GM11168 (cell line): ENCODE measurements around the gene KCNJ5.

Experiments
- in situ Hi-C: fragments of 300-500 bp; cut with MboI; formaldehyde crosslinking; loops from one replicate; pipeline ENCODE4 v1.12.0; 2022; ENCODE audit warnings: low sequenced_read_pairs; ENCODE audit not compliant: unreplicated experiment

KCNJ5 gene

DNA sequence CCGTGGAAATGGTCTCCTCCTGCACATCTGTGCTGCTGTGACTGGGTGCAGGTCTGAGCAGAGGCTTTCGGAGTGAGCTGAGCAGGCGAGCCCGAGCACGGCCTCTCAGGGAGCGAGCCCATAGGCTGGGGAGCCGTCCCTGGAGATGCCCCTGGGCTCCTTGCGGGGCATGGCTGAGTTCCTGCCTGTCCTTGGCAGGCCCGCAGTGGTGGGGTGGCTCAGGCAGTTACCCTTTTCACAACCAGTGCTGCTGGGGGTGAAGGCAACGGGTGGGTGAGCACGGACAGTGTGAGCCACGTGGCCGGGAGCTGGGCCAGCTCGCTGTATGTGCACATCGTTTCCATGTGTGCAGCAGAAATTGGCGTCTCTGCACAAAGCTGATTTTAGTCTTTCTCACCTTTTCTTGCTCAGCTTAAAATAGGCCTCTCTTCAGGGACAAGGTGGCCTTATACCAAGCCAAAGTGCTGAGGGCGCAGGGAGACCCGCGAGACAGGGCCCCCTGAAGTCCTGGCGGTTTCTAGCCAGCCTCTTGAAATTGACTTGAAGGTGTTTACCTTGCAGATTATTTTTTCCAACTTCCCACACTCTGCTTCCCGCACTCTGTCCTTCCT lies 51.8 kb downstream of the KCNJ5 start, which contains the start of gene TP53AIP1:
Gene TP53AIP1, minus strand, starts transcription at position 55 of the 611 bp plus-strand sequence. CDS start 5,053 bp downstream, outside the sequence.
- in situ Hi-C loops = no loop called here

DNA sequence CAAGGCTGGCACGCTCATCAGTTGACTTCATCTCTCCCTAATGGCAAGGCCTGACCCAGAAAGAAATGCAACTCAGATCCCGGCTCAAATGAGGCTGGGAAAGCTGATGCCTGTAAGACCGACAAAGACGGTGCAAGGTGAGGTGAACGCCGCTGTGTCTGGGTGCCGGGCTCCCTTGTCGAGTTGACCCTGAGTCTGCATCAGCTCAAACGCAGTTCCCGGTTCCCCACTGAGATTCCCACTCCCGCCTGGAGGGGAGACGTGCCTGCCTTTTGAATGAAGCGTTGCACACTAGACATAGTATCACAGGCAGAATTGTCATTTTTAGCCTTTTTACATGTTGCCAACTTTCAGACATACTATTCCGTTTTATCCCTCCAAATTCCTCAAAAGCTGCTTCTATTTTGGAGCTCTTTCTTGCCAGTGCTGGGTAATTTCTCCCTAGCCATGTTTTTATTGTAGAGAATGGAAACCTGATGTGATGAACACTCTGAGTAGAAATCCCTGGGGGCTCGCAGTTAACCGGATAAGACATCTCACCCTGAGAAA lies 52.3 kb downstream of the KCNJ5 start:
- in situ Hi-C loops = no loop called here

DNA sequence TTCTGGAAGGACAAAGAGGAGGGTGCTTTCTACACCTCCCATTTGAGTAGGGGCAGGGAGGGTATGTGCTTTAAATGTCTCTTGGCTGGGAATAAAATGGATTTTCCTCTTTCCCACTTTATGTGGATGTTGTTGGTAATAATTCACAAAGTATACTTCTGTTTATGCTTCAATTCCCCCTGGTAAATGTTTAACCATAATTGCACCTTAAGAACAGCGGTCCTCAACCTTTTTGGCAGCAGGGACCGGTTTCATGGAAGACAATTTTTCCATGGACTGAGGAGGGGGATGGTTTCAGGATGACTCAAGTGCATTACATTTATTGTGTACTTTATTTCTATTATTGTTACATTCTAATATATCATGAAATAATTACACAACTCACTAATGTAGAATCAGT lies 55.5 kb downstream of the KCNJ5 start:
- in situ Hi-C loops = no loop called here

DNA sequence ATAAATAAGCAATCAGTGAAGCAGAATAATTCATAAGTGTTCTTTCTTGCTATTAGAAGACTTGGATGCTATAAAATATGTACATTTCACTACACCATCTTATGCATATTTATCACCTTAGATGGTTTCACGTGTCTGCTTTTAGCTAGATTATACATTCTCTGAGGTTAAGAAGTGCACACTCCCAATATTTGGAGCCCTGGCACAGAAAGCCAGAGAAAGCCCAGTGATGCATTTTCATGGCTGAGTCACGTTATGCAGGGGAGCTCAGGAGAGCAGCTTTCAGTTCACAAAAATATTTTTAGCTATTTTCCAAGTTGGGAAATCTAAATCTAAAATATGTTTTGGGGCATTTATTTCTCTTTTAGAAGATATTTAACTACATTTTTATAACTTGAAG lies 56.6 kb downstream of the KCNJ5 start:
- in situ Hi-C loops = no loop called here

DNA sequence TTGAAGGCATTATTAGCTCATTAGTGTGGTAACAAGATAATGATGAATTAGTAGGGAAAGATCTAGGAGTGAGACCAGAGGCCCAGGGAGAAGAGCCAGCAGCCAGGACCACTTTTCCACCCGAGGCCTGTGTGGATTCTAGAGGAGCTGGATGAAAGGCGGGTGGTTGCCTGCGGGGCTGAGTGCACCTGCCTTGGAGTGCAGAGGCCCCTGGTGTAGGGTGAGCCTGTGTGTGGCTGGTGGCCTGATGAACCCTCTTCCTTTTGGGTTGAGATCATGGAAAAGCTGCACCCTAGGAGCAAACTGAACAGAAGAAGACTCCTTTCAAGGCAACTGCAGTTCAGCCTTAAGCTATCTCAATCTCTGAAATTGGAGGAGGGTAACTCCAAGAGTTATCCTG lies 57.4 kb downstream of the KCNJ5 start:
- in situ Hi-C loops = no loop called here

DNA sequence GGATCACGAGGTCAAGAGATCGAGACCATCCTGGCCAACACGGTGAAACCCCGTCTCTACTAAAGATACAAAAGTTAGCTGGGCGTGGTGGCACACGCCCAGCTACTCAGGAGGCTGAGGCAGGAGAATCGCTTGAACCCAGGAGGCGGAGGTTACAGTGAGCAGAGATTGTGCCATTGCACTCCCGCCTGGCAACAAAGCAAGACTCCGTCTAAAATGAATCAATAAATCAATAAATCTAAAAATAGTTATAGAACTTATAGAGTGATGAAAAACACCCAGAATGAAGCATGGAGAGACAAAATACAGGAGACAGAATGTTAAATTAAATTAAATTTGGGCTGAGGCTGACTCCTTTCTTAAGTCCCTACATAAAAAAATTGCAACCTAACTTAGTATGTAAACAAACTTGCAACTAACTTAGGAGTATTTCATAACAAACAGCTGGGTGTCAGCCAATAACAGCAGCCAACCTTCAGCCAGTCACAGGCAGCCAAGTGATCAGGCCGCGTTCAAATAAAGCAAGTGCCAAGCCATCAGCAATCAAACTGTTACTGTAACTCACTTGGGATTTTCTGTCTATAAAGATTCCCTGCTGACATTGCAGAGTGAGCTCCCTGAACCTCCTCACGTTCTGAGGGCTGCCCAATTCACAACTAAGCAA lies 58.8 kb downstream of the KCNJ5 start:
- in situ Hi-C loops = no loop called here

DNA sequence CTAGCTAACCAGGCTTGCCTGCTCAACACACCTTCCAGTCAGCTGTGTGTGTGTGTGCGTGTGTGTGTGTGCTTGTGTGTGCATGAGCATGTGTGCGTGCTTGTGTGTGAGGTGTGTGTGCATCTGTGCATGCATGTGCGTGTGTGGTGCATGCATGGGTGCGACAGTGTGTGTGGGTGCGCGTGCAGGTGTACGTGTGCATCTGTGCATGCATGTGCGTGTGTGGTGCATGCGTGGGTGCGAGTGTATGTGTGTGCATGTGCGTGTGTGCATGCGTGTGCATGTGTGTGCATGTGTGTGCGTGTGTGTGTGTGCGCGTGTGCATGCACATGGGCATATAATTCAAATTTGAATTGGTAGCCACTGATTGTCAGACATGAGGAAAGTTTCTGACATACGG lies 62.0 kb downstream of the KCNJ5 start:
- in situ Hi-C loops = no loop called here

DNA sequence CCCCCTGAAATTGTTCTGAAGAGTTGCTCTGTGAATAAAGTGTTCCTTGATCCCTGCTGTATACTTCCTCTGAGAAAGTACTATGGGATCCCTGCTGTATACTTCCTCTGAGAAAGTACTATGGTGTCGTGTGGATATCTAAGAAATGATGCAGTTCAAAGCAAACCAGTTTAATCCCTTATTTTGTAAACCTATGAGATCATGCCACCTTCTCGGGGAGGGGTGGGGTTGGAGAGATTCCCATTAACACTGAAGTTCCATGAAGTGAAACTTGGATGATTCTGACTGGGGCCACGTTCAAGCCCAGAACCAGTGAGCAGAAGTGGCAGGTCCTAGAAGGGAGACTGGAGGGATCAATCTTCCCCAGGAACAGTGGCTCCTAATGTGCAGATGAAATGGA lies 64.5 kb downstream of the KCNJ5 start:
- in situ Hi-C loops = loop anchor here (5.0 kb wide), 1 partner anchor 73 kb away; no protein-coding TSS in a partner anchor

DNA sequence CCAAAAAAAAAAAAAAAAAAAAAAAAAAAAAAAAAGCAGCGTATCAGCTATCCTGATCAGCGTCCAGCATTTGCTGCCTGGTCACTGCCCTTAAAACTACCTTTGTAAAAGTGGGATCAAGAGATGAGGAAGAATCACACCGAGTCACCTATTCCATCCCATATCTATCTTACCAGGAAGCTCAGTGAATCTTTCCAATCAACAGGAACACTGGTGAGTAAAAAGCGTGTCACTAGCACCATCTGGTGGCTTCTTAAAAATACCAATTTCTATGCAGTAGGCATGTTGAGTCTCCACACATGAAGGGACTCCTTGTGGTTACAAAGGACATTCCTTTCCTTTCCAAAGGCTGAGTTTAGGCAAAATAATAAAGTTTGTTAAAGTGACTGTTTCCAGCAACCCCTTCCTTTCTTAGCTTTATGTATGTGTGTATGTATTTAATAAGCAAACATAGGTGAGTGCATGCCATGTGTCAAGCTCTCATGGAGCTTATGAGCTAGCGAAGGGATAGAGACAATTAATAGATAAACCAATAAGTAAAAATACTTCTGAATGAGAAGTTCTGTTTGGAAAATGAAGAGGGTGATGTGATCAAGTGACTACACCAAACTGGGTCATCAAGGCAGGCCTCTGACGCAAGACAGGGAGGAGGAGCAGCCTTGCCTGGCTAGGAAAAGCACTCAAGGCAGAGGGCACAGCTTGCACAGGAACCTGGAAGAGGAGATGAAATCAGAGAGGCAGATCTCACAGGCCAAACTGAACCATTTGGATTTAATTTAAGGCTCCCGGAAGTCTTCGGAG lies 65.4 kb downstream of the KCNJ5 start:
- in situ Hi-C loops = loop anchor here (5.0 kb wide), 1 partner anchor 74 kb away; no protein-coding TSS in a partner anchor

DNA sequence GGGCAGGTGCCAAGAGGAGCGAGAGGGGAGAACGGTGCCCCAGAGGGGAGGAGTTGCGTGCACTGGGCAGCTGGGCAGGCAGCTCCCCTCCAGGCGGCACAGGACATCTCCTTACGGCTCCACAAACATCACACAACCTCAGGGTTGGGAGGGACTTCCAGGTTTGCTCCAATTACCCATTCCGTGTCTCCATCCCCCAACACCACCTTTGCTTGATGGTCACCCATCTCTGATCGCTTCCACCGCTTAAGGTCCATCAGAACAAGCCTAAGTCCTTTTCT lies 66.0 kb downstream of the KCNJ5 start:
- in situ Hi-C loops = loop anchor here (5.0 kb wide), 1 partner anchor 75 kb away; no protein-coding TSS in a partner anchor

DNA sequence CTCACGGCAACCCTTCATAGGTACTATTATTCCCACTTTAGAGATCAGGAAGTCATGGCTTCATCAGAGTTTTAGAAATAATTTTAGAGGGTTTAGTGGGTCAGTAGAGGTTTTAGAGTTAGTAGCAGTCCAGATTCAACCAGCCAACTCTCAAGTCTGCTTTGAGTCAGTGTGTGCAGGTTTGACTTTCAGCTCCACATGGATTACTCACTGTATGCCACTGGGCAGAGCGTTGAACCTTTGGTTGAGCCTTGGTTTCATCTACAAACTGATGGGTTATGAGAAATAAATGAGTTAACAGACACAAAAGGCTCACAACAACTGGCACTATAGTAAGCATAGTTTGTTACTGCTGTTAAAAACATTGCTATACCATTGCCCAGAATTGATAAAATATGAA lies 70.5 kb downstream of the KCNJ5 start:
- in situ Hi-C loops = no loop called here

DNA sequence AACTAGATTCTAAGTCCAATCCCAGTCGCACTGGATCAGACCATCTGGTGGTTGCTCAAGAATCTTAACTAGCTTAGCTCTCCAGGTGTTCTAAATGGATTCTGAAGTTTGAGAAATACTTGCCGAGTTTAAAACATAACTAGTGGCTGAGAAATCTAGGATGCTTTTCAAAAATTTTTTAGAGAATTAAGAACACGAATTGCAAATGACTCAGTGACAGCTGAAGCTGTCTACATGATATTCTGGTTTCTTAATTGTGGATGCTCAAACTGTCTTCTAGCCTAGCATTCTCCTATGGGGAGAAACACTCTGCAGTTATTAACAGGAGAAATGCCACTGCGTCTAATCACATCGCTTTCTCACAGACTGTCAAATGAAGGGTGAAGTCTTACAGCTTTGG lies 71.7 kb downstream of the KCNJ5 start:
- in situ Hi-C loops = no loop called here

DNA sequence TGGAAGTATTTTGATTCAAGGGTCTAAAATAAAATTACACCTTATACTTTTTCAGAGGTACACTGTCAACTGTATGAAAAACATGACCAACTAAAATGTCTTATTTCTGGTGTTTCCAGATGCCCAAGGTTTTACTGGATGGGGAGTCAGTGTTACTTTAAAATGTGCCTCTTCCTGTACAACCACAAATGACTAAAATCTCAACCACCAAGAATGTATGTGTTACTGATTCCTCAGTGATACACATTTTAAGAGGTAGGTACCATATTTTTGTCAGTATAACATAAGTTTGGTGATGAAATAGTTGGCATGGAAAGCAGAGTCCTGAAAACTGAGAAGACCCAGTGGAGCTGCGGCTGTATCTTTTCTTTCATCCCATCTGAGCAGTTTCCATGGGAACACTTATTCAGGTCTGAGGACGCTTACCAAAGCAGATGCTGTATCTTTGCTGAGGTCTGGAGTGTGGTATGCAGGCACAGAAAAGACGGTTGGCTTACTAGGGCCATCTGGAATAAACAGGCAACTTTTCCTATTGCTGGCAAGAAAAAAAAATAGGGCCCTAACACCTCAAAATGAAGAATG lies 72.7 kb downstream of the KCNJ5 start:
- in situ Hi-C loops = no loop called here

DNA sequence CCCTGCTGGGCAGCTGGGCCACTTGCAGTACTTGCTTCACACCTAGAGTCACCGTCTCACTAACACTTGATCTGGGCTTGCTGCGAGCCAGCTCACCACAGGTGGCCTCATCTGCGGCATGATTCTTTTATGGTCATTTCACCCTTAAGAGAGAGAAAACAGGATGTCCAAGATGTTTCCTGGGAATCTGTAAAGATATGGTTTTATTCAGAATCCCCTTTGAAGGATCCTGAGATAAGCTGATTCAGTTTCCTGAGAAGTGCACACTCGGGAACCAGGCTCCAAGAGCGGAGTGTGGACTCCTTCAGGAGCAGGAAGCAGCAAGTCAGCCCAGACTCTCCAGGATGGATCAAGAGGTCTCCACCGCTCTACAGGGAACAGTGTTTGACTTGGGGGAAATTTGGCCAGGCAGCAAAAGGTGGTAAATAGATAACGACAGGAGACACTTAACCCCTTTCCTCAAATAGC lies 73.3 kb downstream of the KCNJ5 start:
- in situ Hi-C loops = no loop called here

DNA sequence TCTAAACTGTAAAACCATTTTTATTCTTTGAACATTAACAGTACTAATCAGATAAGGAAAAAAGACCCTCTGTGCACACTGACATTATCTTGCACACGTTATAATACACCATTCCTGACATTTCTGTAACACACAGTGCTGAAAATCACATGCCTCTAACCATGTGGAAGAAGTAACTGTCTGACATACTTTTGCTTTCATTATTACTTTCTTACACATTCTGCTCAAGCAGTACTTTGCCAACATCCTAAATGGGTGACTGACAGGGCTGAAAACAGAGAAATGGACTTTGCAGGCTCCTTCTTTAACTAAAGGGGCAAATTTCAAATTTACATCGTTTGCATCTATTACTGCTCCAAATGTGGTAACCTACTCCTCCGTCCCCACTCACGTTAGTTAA lies 74.3 kb downstream of the KCNJ5 start:
- in situ Hi-C loops = no loop called here

DNA sequence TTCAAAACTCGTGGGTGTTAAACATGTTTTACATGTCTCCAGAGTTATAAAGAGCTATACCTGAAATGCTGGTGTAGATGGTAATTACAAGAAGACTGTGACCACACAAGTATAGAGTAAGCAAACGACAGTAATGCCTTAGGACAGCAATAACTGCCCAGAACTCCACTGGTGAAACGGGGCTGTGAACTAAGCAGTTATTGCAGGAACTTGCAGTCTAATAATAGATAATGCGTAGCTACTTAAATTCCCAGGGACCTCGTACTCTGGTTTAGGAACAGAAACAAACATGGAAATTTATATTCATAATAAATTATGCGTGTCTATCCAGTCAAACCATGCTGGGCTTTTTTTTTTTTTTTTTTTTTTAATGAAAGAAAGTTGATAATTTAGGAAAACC lies 76.4 kb downstream of the KCNJ5 start:
- in situ Hi-C loops = no loop called here

DNA sequence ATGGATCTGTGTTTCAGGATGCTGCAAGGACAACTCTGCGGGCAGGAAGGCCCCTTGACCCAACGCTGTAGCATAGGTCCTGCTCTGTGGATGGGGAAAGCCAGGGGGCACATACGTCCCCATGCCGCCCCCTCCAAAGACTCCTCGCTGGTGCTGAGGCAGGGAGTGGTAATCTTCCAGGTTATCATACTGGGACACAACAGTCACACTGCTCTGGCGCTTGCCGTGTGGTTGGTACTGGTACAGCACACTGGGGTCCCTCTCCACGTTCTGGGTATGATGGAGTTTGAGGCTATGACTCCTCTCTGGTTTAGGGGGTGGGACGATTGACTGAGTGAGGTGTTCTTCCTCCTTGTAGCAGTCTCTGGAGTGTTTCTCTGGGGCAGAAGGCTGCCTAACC lies 77.8 kb downstream of the KCNJ5 start:
- in situ Hi-C loops = no loop called here
